NCI-H2107 treated with DMSO at 0.1 percent for 48 hours (cell line): ENCODE results near the gene MC1R.
"Not testable (repeated sequence)": the region's sequence is repeated elsewhere in the genome, so short reads cannot be mapped to it uniquely, and the experiment has no call there.

ENCODE experiments used
- DNase-seq: peaks from one replicate; lab custom pipeline; 2025; ENCODE audit not compliant: unreplicated experiment; lab: John Stamatoyannopoulos, UW

MC1R gene

GRCh38 chr16:89958068-89958467, 39.4 kb downstream of the MC1R start:
- no peak for DNase-seq

- DNase-seq = no peak
Observed at GRCh38 chr16:89958596-89958995, 39.9 kb downstream of the MC1R start.

GRCh38 chr16:89960966-89961365, 42.3 kb downstream of the MC1R start:
- no peak for DNase-seq

- DNase-seq = no peak
Observed at GRCh38 chr16:89961920-89962319, 43.3 kb downstream of the MC1R start.

- DNase-seq = no peak
Observed at GRCh38 chr16:89962754-89963498, 44.3 kb downstream of the MC1R start.

- no peak for DNase-seq
Observed at GRCh38 chr16:89964201-89964600, 45.5 kb downstream of the MC1R start.

GRCh38 chr16:89965447-89966225, 47.0 kb downstream of the MC1R start:
- DNase-seq = no peak

- DNase-seq = no peak
Observed at GRCh38 chr16:89966756-89967155, 48.1 kb downstream of the MC1R start.

GRCh38 chr16:89967436-89967835, 48.8 kb downstream of the MC1R start:
- DNase-seq = not testable (repeated sequence)

GRCh38 chr16:89968074-89968473, 49.4 kb downstream of the MC1R start:
- not testable (repeated sequence) for DNase-seq

GRCh38 chr16:89969741-89970410, 51.2 kb downstream of the MC1R start:
- DNase-seq = no peak
